ENCODE data around the gene LGR4. TPM values are rescaled to one million over a fixed set of nuclear protein-coding genes. Genes with fewer than 3 reads are reported as not detected.
A peak's percentile ranks its signal among the peaks of the same experiment; 100 is the strongest.
"Not testable (repeated sequence)": the region's sequence is repeated elsewhere in the genome, so short reads cannot be mapped to it uniquely, and the experiment has no call there.

Gene LGR4, protein sequence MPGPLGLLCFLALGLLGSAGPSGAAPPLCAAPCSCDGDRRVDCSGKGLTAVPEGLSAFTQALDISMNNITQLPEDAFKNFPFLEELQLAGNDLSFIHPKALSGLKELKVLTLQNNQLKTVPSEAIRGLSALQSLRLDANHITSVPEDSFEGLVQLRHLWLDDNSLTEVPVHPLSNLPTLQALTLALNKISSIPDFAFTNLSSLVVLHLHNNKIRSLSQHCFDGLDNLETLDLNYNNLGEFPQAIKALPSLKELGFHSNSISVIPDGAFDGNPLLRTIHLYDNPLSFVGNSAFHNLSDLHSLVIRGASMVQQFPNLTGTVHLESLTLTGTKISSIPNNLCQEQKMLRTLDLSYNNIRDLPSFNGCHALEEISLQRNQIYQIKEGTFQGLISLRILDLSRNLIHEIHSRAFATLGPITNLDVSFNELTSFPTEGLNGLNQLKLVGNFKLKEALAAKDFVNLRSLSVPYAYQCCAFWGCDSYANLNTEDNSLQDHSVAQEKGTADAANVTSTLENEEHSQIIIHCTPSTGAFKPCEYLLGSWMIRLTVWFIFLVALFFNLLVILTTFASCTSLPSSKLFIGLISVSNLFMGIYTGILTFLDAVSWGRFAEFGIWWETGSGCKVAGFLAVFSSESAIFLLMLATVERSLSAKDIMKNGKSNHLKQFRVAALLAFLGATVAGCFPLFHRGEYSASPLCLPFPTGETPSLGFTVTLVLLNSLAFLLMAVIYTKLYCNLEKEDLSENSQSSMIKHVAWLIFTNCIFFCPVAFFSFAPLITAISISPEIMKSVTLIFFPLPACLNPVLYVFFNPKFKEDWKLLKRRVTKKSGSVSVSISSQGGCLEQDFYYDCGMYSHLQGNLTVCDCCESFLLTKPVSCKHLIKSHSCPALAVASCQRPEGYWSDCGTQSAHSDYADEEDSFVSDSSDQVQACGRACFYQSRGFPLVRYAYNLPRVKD
- total RNA-seq, result 11.2 and 12.2 TPM in 2 replicates

DNA sequence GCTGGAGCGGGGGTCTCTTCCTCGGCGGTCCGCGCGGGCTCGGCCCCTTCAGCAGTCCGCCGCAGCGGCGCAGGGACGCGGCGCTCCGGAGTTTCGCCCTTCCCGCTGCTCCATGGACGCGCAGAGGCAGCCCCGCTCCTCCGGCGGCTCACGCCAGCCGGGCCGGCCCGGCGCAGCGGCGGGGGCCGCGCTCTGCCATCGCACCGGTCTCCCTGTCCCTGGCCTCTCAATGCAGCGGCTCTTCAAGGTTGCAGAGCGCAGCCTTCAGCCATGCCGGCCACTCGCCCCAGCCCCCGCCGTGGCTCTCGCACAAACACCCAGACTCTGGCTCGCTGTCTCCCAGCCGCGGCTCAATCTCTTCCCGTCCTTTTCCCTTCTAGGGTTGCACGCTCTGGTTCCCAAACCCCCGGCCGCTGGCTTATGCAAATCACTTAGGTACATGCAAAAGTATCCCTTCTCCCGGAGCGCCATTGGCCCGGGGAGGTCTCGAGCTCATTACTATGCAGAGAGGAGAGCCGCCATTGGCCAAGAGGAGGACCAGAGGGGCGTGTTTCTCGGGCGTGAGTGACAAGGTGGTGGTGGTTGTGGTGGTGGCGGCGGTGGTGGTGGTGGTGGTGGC, at the start of gene LGR4:
LGR4 (minus strand) TSS at position 393 of the 619 bp plus-strand sequence. CDS start 488 bp downstream, outside the sequence.
- peak; percentile 94 for DNase-seq (ENCODE audit: low read depth)
- peak within 1 kb of the TSS; percentile 68 for H3K4me3 ChIP-seq (ENCODE audit: low read depth, low read length)
- TF ChIP-seq, protein P1, sequence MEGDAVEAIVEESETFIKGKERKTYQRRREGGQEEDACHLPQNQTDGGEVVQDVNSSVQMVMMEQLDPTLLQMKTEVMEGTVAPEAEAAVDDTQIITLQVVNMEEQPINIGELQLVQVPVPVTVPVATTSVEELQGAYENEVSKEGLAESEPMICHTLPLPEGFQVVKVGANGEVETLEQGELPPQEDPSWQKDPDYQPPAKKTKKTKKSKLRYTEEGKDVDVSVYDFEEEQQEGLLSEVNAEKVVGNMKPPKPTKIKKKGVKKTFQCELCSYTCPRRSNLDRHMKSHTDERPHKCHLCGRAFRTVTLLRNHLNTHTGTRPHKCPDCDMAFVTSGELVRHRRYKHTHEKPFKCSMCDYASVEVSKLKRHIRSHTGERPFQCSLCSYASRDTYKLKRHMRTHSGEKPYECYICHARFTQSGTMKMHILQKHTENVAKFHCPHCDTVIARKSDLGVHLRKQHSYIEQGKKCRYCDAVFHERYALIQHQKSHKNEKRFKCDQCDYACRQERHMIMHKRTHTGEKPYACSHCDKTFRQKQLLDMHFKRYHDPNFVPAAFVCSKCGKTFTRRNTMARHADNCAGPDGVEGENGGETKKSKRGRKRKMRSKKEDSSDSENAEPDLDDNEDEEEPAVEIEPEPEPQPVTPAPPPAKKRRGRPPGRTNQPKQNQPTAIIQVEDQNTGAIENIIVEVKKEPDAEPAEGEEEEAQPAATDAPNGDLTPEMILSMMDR (IDR thresholded peaks at IDR 0.05; ENCODE audit: insufficient read depth, low read depth, low read length), result no peak

DNA sequence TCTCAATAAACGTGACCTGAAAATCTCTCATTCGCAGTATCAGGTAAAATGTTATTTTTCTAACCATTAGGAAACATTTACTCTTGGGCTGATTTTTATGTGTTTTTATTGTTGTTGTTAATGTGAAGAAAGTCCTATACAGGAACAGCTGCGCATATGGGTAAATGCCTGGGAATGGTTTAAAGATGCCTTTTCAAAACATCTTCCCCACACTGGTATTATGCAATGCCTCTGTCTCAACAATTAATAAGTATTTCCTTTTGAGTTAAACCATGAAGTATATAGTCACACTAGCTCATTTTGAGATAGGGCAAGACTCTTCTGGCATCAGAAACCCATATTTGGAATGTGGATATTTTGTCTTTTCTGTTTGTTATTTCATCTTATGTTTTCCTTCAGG, 47.6 kb upstream of the LGR4 start:
- DNase-seq (ENCODE audit: low read depth), result peak; percentile 56
- TF ChIP-seq, protein P1 (IDR thresholded peaks at IDR 0.05; ENCODE audit: insufficient read depth, low read depth, low read length), result no peak
- H3K4me3 ChIP-seq (ENCODE audit: low read depth, low read length), result no peak overlapping the region

DNA sequence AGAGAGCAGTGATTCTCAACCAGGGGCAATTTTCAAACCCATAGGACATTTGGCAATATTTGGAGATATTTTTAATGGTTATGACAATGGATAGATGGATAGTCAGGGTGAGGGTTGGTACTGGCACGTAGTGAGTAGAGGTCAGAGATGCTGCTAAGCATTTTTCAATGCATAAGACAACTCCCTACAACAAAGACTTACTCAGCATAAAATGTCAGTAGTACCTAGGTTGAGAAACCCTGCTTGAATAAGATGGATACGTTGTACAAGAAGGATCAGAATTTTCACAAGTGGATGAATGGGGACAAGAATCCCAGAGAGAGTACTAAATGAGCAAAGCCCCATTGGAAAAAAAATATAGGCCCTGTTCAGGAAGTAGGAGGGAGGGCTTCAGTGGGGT, 45.9 kb upstream of the LGR4 start:
- H3K4me3 ChIP-seq (ENCODE audit: low read depth, low read length), result no peak overlapping the region
- TF ChIP-seq, protein P1 (IDR thresholded peaks at IDR 0.05; ENCODE audit: insufficient read depth, low read depth, low read length), result no peak
- DNase-seq (ENCODE audit: low read depth), result no peak

DNA sequence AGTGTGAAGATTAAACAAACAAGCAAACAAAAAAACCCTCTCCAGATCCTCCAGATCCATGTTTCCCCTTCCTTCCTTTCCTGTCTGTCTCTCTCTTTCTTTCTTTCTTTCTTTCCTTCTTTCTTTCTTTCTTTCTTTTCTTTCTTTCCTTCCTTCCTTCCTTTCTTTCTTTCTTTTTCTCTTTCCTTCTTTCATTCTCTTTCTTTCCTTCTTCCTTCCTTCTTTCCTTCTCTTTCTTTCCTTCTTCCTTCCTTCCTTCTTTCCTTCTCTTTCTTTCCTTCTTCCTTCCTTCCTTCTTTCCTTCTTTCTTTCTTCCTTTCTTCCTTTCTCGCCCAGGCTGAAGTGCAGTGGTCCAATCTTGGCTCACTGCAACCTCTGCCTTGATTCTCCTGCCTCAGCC, 44.9 kb upstream of the LGR4 start:
- H3K4me3 ChIP-seq (ENCODE audit: low read depth, low read length); DNase-seq (ENCODE audit: low read depth): not testable (repeated sequence)

DNA sequence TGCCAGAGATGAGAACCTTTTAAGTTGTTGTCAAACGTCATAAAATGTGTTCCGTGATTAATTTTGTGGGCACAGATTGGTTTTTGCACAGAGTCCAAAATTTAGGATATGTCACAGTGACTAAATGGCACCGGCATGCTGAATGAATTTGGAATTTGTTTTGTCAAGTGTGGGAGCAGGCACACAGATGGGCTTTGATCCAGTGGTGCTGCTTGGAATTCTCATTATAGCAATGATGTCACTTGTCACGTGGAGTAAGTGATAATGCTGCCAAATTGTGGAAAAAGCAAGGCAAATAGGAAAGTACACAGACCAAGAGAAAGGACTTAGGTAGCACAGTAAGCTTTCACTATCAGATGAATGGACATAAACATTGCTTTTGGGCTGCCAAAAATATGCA, 42.0 kb upstream of the LGR4 start:
- TF ChIP-seq, protein P1 (IDR thresholded peaks at IDR 0.05; ENCODE audit: insufficient read depth, low read depth, low read length), result no peak
- H3K4me3 ChIP-seq (ENCODE audit: low read depth, low read length), result no peak overlapping the region
- DNase-seq (ENCODE audit: low read depth), result no peak

DNA sequence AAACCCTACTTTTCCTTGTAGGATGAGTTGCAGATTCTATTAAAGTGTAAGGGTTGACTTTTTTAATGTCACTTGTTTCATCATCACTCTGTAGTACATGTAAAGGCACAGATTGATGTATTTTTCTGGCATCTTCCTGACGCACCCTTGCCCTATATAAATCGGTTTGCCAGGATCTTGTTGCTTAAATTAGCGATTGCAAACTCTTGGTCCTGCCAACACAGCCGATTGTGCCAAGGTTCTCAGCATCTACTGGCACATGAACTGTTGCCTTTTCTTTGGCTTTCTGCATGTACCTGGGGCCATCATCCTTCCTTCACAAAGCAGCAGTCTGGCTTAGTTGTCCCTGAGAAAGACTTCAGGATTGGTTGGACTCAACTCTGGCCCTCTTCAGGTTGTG, 41.5 kb upstream of the LGR4 start:
- TF ChIP-seq, protein P1 (IDR thresholded peaks at IDR 0.05; ENCODE audit: insufficient read depth, low read depth, low read length), result no peak
- H3K4me3 ChIP-seq (ENCODE audit: low read depth, low read length), result no peak overlapping the region
- DNase-seq (ENCODE audit: low read depth), result no peak
